Activated naive CD8-positive, alpha-beta T cell (primary cell): ENCODE measurements around the gene AGBL4.

Experiments used
- H3K27ac Mint-ChIP-seq: one replicate; pipeline ENCODE4 v1.8.0; 2021; ENCODE audit warnings: mixed read lengths
- H3K27me3 Mint-ChIP-seq: one replicate; pipeline ENCODE4 v1.8.0; 2021; ENCODE audit warnings: mixed read lengths
- H3K36me3 Mint-ChIP-seq: one replicate; pipeline ENCODE4 v1.8.0; 2021; ENCODE audit warnings: mixed read lengths
- H3K4me1 Mint-ChIP-seq: one replicate; pipeline ENCODE4 v1.8.0; 2021; ENCODE audit warnings: low read depth, mixed read lengths
- H3K4me3 Mint-ChIP-seq: one replicate; pipeline ENCODE4 v1.8.0; 2021; ENCODE audit warnings: mild to moderate bottlenecking, mixed read lengths
- H3K9me3 Mint-ChIP-seq: one replicate; pipeline ENCODE4 v1.8.0; 2021; ENCODE audit warnings: low read depth, mixed read lengths

Gene AGBL4

GRCh38 chr1:49181033-49181432, 842.7 kb downstream of the AGBL4 start:
- H3K27ac Mint-ChIP-seq: no peak overlapping the region

DNA sequence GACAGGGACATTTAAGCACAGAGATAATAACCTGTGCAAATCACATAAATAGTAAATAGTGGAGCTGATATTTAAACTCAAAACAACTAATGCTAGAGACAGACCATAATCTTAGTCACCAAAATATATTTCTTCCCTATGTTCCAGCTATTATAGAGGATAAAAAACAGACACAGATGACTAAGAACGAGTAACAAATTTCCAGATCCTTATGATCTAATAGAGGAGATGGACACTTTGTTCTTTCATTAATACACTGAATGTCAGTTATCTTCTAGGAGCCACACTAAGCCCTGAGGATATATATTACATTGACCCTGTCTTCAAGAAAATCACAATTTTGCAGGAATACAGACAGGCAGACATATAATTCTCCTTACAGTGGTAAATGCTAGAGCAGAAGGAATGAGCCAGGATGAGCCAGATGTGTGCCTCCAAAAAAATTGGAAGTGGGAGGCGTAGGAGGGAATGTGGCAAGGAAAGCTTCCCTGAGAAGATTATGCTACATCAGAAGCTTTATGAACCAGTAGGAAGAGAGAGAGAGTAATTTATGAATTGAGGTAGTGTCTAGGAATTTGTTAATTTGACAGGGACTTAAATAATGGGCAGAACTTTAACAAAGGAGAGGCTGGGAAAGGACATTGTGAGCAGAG, 851.7 kb downstream of the AGBL4 start:
- Mint-ChIP-seq H3K36me3 (no peaks in the 10 kb centered on the region), H3K27me3 (peaks cover 4% of the 10 kb centered on the region), H3K27ac (no peak overlapping the region)

More at GRCh38 chr1:49181033-49181432, 842.7 kb downstream of the AGBL4 start:
- H3K36me3 Mint-ChIP-seq: no peaks in the 10 kb centered on the region
- H3K4me1 Mint-ChIP-seq: no peaks in the 10 kb centered on the region
- H3K9me3 Mint-ChIP-seq: peaks cover 7% of the 10 kb centered on the region
- no peak overlapping the region for H3K4me3 Mint-ChIP-seq
- no peaks in the 10 kb centered on the region for H3K27me3 Mint-ChIP-seq

GRCh38 chr1:49166031-49166430, 857.7 kb downstream of the AGBL4 start:
- H3K4me1 Mint-ChIP-seq: no peaks in the 10 kb centered on the region
- no peaks in the 10 kb centered on the region for H3K36me3 Mint-ChIP-seq
- H3K27ac Mint-ChIP-seq: no peak overlapping the region
- no peak overlapping the region for H3K4me3 Mint-ChIP-seq
- H3K27me3 Mint-ChIP-seq: peaks cover 4% of the 10 kb centered on the region
- H3K9me3 Mint-ChIP-seq: no peaks in the 10 kb centered on the region

More for the DNA sequence above, 851.7 kb downstream of the AGBL4 start:
- Mint-ChIP-seq H3K4me1 (no peaks in the 10 kb centered on the region), H3K9me3 (no peaks in the 10 kb centered on the region), H3K4me3 (no peak overlapping the region)

DNA sequence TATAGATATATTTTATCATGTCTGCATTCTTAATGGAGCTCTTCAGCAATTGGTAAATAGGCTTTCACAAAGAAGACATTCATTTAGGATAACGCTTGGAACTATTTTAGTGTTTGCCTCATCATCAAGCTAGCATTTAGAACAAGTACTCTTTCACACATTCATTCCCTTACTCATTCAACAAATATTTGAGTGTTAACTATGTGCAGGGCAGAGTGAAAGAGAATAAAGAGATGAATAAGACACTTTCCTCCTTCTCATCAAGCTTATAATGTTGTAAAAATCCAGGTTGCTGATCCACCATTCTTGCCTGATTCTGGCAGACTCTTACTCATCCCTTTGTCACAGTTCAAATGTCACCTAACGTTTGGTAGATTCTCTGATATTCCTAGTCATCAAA, 860.7 kb downstream of the AGBL4 start:
- H3K9me3 Mint-ChIP-seq: no peaks in the 10 kb centered on the region
- H3K4me1 Mint-ChIP-seq: no peaks in the 10 kb centered on the region
- H3K27ac Mint-ChIP-seq: no peak overlapping the region
- H3K27me3 Mint-ChIP-seq: no peaks in the 10 kb centered on the region
- no peak overlapping the region for H3K4me3 Mint-ChIP-seq
- no peaks in the 10 kb centered on the region for H3K36me3 Mint-ChIP-seq

- Mint-ChIP-seq H3K27ac (no peak overlapping the region), H3K4me3 (no peak overlapping the region), H3K9me3 (no peaks in the 10 kb centered on the region), H3K27me3 (no peaks in the 10 kb centered on the region), H3K36me3 (no peaks in the 10 kb centered on the region), H3K4me1 (no peaks in the 10 kb centered on the region)
Measured at GRCh38 chr1:49160677-49161076, 863.1 kb downstream of the AGBL4 start.

DNA sequence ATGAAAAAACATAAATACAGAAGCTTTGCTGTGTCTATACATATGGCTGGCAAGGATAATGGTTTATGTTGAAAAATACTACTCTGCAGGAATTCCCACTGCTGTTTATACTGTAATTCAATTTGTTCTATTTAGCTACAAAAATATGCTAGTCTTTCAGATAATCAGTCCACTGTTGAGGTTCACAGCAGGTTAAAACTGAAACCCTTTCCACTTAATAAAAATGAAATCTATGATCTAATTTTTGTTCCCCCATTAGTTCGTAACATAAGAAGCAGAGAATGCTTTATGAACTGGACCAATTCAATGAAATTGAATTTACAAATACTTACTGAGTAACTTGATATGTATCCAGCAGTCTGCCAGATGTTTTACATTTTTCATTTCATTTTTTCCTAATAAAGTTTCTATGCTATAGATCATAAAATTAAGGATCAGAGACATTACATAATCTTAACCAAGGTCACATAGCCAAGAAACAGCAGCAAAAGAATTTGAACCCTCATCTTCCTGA, 887.0 kb downstream of the AGBL4 start:
- Mint-ChIP-seq H3K4me3 (no peak overlapping the region), H3K9me3 (peaks cover 3% of the 10 kb centered on the region), H3K27ac (no peak overlapping the region), H3K27me3 (peaks cover 1% of the 10 kb centered on the region), H3K4me1 (no peaks in the 10 kb centered on the region), H3K36me3 (no peaks in the 10 kb centered on the region)

- Mint-ChIP-seq H3K27ac (no peak overlapping the region), H3K4me3 (no peak overlapping the region), H3K9me3 (peaks cover 9% of the 10 kb centered on the region), H3K4me1 (no peaks in the 10 kb centered on the region), H3K36me3 (no peaks in the 10 kb centered on the region), H3K27me3 (peaks cover 2% of the 10 kb centered on the region)
Measured at GRCh38 chr1:49125746-49126145, 898.0 kb downstream of the AGBL4 start.

DNA sequence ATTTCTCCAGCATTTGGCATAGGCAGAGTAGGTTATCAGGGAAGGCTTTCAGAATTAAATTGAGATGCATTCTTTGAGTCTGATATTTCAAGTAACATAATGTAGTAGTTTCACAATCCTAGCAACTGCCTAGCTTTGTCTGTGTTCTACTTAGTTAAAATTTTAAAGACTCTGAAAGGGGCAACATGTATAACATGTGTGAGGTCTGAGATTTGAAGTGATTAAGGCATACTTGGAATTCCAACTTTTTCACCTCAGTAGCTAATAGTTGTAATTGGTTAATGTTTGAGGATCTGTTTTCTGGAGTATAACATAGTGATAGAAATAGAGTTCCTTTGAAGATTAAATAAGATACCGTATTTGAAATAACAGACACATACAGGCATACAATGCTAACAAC, 911.8 kb downstream of the AGBL4 start:
- Mint-ChIP-seq H3K4me3 (no peak overlapping the region), H3K27ac (no peak overlapping the region), H3K36me3 (no peaks in the 10 kb centered on the region), H3K9me3 (no peaks in the 10 kb centered on the region), H3K4me1 (no peaks in the 10 kb centered on the region), H3K27me3 (peaks cover 3% of the 10 kb centered on the region)

- no peak overlapping the region for H3K4me3 Mint-ChIP-seq
- no peaks in the 10 kb centered on the region for H3K36me3 Mint-ChIP-seq
Measured at GRCh38 chr1:49106445-49106844, 917.3 kb downstream of the AGBL4 start.

DNA sequence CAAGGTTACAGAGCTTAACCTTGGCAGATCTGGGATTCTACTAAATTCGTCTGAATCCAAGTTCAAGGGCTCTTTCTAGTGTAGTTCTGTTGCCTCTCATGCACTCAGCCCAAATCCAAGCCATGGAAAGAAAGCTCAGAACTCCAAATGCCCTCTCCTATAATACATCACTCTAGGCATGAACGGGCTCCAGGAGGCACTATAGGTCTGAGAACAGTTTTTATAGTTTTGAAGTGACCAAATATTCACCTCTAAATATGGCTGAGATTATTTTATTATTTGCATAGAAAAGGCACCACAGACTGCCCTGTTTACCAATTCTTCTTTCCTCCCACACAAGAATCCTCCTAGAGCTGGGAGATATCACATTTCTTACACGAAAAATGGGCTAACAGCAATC, 919.2 kb downstream of the AGBL4 start:
- Mint-ChIP-seq H3K9me3 (no peaks in the 10 kb centered on the region), H3K36me3 (no peaks in the 10 kb centered on the region), H3K4me1 (no peaks in the 10 kb centered on the region), H3K4me3 (no peak overlapping the region), H3K27ac (no peak overlapping the region), H3K27me3 (peaks cover 1% of the 10 kb centered on the region)

More at GRCh38 chr1:49106445-49106844, 917.3 kb downstream of the AGBL4 start:
- Mint-ChIP-seq H3K9me3 (no peaks in the 10 kb centered on the region), H3K4me1 (no peaks in the 10 kb centered on the region), H3K27me3 (peaks cover 3% of the 10 kb centered on the region), H3K27ac (no peak overlapping the region)

GRCh38 chr1:49102752-49103151, 921.0 kb downstream of the AGBL4 start:
- no peaks in the 10 kb centered on the region for H3K36me3 Mint-ChIP-seq
- no peaks in the 10 kb centered on the region for H3K9me3 Mint-ChIP-seq
- H3K27me3 Mint-ChIP-seq: peaks cover 1% of the 10 kb centered on the region
- H3K27ac Mint-ChIP-seq: no peak overlapping the region
- no peak overlapping the region for H3K4me3 Mint-ChIP-seq
- H3K4me1 Mint-ChIP-seq: no peaks in the 10 kb centered on the region

DNA sequence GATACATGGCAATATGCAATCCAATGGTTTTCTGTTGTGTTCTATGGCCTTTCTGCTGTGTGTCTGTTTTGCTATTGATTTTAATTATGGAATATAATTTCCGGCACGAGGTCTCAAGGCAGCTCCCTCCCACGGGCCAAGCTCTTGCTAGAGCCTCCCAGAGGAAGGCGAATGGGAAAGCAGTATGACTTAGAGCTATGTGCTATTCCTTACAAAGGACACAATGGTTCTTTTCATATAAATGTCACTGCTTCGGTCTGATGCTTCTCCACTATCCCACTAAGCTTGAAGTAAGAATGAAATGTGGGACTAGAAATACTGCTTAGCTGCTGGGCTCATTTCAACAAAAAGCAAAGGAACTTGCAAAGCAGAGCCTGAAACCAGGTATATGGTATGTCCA, 924.9 kb downstream of the AGBL4 start:
- no peak overlapping the region for H3K27ac Mint-ChIP-seq
- H3K4me1 Mint-ChIP-seq: no peaks in the 10 kb centered on the region
- no peaks in the 10 kb centered on the region for H3K9me3 Mint-ChIP-seq
- no peaks in the 10 kb centered on the region for H3K36me3 Mint-ChIP-seq
- H3K27me3 Mint-ChIP-seq: no peaks in the 10 kb centered on the region
- no peak overlapping the region for H3K4me3 Mint-ChIP-seq

GRCh38 chr1:49086327-49086726, 937.4 kb downstream of the AGBL4 start:
- Mint-ChIP-seq H3K9me3 (peaks cover 11% of the 10 kb centered on the region), H3K27ac (no peak overlapping the region), H3K36me3 (no peaks in the 10 kb centered on the region), H3K4me1 (no peaks in the 10 kb centered on the region), H3K4me3 (no peak overlapping the region), H3K27me3 (peaks cover 2% of the 10 kb centered on the region)

GRCh38 chr1:49085079-49085478, 938.7 kb downstream of the AGBL4 start:
- H3K27me3 Mint-ChIP-seq: peaks cover 2% of the 10 kb centered on the region
- no peak overlapping the region for H3K27ac Mint-ChIP-seq
- peaks cover 6% of the 10 kb centered on the region for H3K9me3 Mint-ChIP-seq
- no peak overlapping the region for H3K4me3 Mint-ChIP-seq
- no peaks in the 10 kb centered on the region for H3K36me3 Mint-ChIP-seq
- no peaks in the 10 kb centered on the region for H3K4me1 Mint-ChIP-seq

- H3K36me3 Mint-ChIP-seq: no peaks in the 10 kb centered on the region
- H3K4me1 Mint-ChIP-seq: no peaks in the 10 kb centered on the region
- H3K4me3 Mint-ChIP-seq: no peak overlapping the region
- H3K27ac Mint-ChIP-seq: no peak overlapping the region
- H3K9me3 Mint-ChIP-seq: no peaks in the 10 kb centered on the region
- peaks cover 2% of the 10 kb centered on the region for H3K27me3 Mint-ChIP-seq
Measured at GRCh38 chr1:49060766-49061165, 963.0 kb downstream of the AGBL4 start.

- Mint-ChIP-seq H3K27me3 (peaks cover 2% of the 10 kb centered on the region), H3K36me3 (no peaks in the 10 kb centered on the region), H3K9me3 (no peaks in the 10 kb centered on the region), H3K4me3 (no peak overlapping the region), H3K27ac (no peak overlapping the region), H3K4me1 (no peaks in the 10 kb centered on the region)
Measured at GRCh38 chr1:49059087-49059486, 964.7 kb downstream of the AGBL4 start.
